Fibroblast of upper back skin (primary cell): ENCODE measurements around the gene ATP2A1.
"Not testable (repeated sequence)": the region's sequence is repeated elsewhere in the genome, so short reads cannot be mapped to it uniquely, and the experiment has no call there.

Source experiments
- DNase-seq: peaks from one replicate; pipeline ENCODE4 v3.0.0-alpha.2; 2013

ATP2A1 gene

GRCh38 chr16:28913946-28914724 is 35.8 kb downstream of the ATP2A1 start:
- no peak for DNase-seq

- peak; percentile 57 for DNase-seq
Measured at GRCh38 chr16:28915181-28915580, 36.9 kb downstream of the ATP2A1 start.

GRCh38 chr16:28917095-28917494 is 38.8 kb downstream of the ATP2A1 start:
- DNase-seq = no peak

- DNase-seq = no peak
Measured at GRCh38 chr16:28918698-28919097, 40.4 kb downstream of the ATP2A1 start.

GRCh38 chr16:28923231-28923587 is 44.9 kb downstream of the ATP2A1 start:
- no peak for DNase-seq

- no peak for DNase-seq
Measured at GRCh38 chr16:28923652-28924398, 45.5 kb downstream of the ATP2A1 start.

GRCh38 chr16:28924399-28924761 is 46.1 kb downstream of the ATP2A1 start:
- no peak for DNase-seq

GRCh38 chr16:28924762-28925385 is 46.6 kb downstream of the ATP2A1 start, which contains the start of gene RABEP2:
Gene RABEP2 (minus strand): TSS chr16:28925238. CDS start chr16:28925163, 75 bp downstream.
- peak; percentile 87 for DNase-seq

GRCh38 chr16:28925386-28926228 is 47.3 kb downstream of the ATP2A1 start:
- DNase-seq = peak; percentile 83

- DNase-seq = not testable (repeated sequence)
Measured at GRCh38 chr16:28926284-28926683, 48.0 kb downstream of the ATP2A1 start.

- DNase-seq = no peak
Measured at GRCh38 chr16:28927815-28928214, 49.5 kb downstream of the ATP2A1 start.

GRCh38 chr16:28930203-28930602 is 51.9 kb downstream of the ATP2A1 start:
- DNase-seq = no peak

GRCh38 chr16:28930652-28931051 is 52.4 kb downstream of the ATP2A1 start:
- DNase-seq = no peak

- DNase-seq = no peak
Measured at GRCh38 chr16:28931801-28932225, 53.5 kb downstream of the ATP2A1 start, which contains the start of gene CD19. Gene CD19 (plus strand): TSS chr16:28931971. CDS start chr16:28932001, 30 bp downstream.

GRCh38 chr16:28932339-28933141 is 54.3 kb downstream of the ATP2A1 start:
- DNase-seq = no peak

- no peak for DNase-seq
Measured at GRCh38 chr16:28933171-28933570, 54.9 kb downstream of the ATP2A1 start.

- no peak for DNase-seq
Measured at GRCh38 chr16:28935346-28935745, 57.1 kb downstream of the ATP2A1 start.

GRCh38 chr16:28935924-28936783 is 57.9 kb downstream of the ATP2A1 start:
- peak; percentile 71 for DNase-seq

- no peak for DNase-seq
Measured at GRCh38 chr16:28936784-28937155, 58.5 kb downstream of the ATP2A1 start.

- DNase-seq = no peak
Measured at GRCh38 chr16:28937222-28937876, 59.1 kb downstream of the ATP2A1 start.
